GM19397 (cell line): Measurements from ENCODE around the gene ALKAL2.

ENCODE experiments used
- ATAC-seq: cut with Tn5 transposase; IDR thresholded peaks from one replicate; pipeline ENCODE4 v1.9.1; 2021; ENCODE audit warnings: mild to moderate bottlenecking, moderate library complexity; ENCODE audit not compliant: unreplicated experiment

ALKAL2 gene

GRCh38 chr2:249538-250042, 38.3 kb downstream of the ALKAL2 start:
- ATAC-seq, result no peak

DNA sequence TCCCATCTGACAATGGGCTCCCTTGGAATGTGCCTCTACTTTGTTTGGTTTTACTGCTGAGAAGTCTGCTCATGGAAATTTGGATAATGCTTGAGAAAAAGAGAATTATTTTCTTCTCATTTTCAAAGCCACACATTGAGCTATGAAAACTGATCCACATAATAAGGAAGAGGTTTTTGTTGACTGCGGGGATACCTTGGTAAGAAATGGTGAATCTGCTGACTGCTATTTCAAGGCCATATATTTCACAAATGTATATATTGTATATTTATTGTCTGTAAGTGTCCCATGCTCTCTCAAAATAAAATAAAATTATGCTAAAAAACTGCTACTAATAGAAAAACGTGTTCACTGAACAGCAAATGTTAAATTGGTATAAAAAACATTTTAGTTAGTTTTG, 39.2 kb downstream of the ALKAL2 start:
- ATAC-seq, result no peak

DNA sequence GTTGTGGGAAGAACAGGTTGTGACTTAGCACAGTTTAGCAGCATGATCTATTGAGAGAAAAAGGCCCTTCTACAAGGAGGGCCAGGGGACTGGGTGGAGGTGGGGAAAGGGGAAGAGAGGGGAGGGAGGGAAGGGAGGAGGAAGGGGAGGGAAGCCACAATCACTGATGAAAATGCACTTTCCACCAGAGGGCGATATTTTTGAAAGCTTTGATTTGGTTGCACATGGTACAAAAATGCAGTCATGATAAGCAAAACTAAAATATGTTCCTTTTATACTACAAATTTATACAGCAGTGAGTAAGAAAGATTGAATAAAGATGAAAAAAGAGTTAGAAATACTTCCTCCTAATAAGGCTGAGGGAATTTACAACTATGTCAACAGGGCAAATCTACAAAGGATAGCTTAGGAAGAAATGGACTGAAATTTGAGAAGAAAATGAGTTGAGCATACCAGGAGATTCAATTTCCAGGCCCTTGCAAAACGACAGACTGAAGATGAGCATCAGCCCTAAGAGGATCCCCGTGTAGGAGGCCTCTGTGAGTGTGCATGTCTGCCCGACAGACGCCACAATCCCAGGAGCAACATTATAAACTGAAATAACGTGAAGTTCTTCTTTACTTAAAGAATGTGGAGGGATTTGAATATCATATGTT, 41.3 kb downstream of the ALKAL2 start:
- ATAC-seq, result peak; percentile 58

- no peak for ATAC-seq
Measured at GRCh38 chr2:244547-244946, 43.3 kb downstream of the ALKAL2 start.

GRCh38 chr2:238869-239268, 49.0 kb downstream of the ALKAL2 start:
- ATAC-seq, result no peak

DNA sequence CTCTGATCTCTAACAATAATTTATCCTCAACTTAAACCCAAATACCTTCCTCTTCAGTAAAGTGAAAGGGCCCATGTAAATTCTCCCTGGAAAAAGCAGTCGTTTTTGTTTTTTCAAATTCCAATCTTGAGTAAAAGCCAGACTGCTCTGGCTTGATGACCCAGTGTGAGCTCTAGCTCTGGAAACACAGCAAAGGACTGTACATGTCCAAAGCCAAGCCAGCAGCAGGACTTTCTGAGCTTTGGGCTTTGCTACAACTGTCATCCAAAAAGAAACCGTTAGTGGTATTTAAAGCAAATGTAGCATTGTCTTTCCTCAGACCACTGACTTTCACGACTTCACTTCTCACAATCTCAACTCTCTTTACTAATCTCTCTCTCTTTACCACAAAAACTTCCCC, 49.5 kb downstream of the ALKAL2 start:
- ATAC-seq, result no peak

GRCh38 chr2:237878-238277, 50.0 kb downstream of the ALKAL2 start:
- no peak for ATAC-seq

DNA sequence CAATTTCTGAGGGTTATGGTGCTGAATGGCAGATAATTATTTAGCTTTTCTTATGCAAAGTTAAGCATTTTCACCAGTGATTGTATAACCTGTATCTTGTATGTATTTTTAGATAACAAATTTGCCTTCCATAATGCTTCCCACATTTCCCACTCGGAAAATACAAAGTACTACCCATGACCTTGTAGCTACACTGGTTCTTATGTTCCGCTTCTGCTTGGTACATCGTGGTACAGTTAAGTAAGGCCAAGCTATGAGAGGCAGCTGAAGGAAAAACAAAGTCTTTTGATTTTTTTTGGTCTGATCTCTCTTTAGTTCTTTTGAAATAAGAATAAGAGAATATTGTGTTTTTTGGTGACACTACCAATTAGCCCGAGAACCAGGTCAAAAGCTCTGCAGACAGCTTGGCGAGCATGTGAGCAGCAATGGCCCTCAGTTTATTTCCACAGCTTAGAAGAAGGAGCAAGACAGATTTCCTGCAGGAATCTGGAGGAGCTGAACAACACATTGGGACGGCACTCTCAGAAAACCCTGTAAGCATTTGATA, 50.8 kb downstream of the ALKAL2 start:
- no peak for ATAC-seq

- no peak for ATAC-seq
Measured at GRCh38 chr2:234421-234820, 53.5 kb downstream of the ALKAL2 start.

- ATAC-seq, result no peak
Measured at GRCh38 chr2:233030-233429, 54.9 kb downstream of the ALKAL2 start.

DNA sequence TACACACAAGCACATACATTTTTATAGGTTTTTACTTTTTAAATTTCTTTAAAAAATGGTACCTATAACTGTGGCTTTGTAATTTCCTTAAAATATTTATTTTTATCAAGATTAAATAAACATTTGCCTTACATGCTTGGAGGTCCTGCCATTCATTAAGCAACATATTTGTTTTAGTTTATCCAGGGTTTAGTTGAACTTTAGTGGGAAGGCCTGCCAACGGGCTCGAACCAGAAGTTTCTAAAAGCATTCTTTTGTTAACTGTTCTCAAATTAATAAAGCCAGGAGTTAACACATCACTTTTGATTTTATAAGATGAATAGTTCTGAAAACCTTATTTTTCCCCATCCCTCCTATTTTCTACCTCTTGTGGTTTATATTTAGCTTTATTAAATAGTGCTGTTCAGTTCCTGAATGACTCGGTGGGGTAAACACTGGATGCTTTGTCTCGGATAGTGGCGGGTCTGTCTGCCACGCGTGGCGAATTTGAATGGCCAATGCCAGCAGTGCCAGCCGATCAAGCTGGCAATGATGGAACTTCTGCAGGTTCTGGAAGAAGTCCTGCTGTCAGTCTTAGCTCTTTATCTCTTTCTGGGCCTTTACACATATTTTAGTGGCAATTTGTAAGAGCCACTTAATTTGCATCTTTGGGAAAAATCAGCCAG, 56.2 kb downstream of the ALKAL2 start:
- ATAC-seq, result no peak
